Panc1 (cell line): ENCODE results near the gene SLC9A5.

Experiments
- CTCF ChIP-seq: fragments of 450-650 bp; IDR thresholded peaks from 2 replicates; pipeline ENCODE4 v1.5.1; 2017; ENCODE audit warnings: mild to moderate bottlenecking
- POLR2AphosphoS5 ChIP-seq: IDR thresholded peaks from 2 replicates; pipeline ENCODE4 v1.6.1; 2012; ENCODE audit warnings: mild to moderate bottlenecking, low read depth, low read length, moderate library complexity
- TCF7L2 ChIP-seq: IDR thresholded peaks from 2 replicates; pipeline ENCODE4 v1.6.1; 2011; ENCODE audit warnings: mild to moderate bottlenecking, low read depth, low read length, inconsistent platforms

DNA sequence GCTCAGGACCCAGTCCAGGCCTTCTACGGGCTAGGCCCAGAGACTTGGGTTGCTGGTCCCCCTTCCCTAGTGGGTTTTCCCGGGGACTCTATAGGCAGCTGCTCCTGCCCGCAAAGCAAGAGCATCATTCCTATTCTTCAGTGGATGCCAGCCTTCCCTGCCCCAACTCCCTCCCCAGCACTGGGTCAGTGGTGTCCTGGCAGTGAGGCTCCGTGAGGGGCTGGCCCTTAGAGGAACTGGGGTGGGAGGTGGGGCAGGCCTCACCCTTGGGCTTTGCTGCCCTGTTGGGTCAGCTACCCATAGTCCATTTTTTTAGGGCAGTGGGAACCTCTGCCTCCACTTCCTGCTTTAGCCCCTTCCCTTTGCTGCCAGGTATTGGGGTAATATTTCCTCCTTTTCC is 22.7 kb downstream of the SLC9A5 start:
- TF ChIP-seq POLR2AphosphoS5 (no peak), CTCF (no peak), TCF7L2 (no peak)
